Cardiac septum (tissue), 1 donor: ENCODE measurements around the gene ALDH1L2. TPM values are rescaled to one million over a fixed set of nuclear protein-coding genes. Genes with fewer than 3 reads are reported as not detected.
"Not testable (repeated sequence)": the region's sequence is repeated elsewhere in the genome, so short reads cannot be mapped to it uniquely, and the experiment has no call there.

Experiments used
- DNase-seq: peaks from one replicate; pipeline ENCODE4 v3.0.0-alpha.2; 2020; ENCODE audit warnings: low spot score
- intact Hi-C: fragments of 100-400 bp; cut with DNase I; formaldehyde crosslinking; loops from one replicate; pipeline ENCODE4 v1.14.0; 2022
- total RNA-seq: library from RNA; stranded (reverse); fragmentation: NEBNext Ultra II Directional; extraction: Animal tissue kit (Norgen Biotek cat#: 25700); gene quantifications from one replicate; pipeline ENCODE4 v1.2.1, GENCODE V29; 2021
- donor health status: DM: no; HTN: no; CAD: no.

The ALDH1L2 gene
- total RNA-seq, 1 donor from 2014 or later: 3.6 TPM

DNA sequence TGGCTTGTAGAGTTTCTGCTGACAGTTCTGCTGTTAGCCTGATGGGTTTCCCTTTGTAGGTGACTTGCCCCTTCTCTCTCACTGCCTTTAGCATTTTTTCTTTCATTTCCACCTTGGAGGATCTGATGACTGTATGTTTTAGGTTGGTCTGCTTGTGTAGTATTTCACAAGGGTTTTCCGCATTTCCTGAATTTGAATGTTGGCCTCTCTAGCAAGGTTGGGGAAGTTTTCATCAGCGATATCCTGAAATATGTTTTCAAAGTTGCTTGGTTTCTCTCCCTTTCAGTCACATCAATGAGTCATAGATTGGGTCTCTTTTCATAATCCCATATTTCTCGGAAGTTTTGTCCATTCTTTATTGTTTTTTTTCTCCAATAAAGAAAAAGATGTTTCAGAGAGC, 86.7 kb downstream of the ALDH1L2 start:
- DNase-seq: no peak
- intact Hi-C loops: no loop called here

- intact Hi-C loops: no loop called here
- no peak for DNase-seq
Measured at GRCh38 chr12:104994336-104994735, 89.9 kb downstream of the ALDH1L2 start.

DNA sequence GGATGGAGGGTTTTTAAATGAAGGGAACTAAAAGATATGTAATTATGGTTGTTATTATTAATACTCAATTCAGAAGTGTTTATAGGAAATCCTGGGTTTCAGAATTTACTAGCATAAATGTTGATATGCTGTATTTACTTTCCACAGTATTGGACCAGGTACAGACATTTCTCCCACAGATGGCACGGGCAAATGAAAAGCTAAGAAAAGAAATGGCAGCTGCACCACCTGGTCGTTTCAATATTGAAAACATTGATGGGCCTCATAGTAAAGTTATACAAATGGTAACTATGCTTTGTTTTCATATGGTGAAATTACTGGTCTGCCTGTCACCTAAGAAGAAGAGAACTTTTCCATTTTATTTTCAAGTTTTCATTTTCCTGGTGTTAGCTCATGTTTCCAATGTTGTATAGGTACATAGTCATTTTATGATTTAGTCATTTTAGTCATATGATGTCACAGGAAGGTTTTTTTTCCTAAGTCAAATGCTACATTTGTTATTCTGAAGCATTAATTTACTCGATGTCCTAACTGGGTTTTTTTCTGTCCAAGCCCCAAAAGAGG, 92.6 kb downstream of the ALDH1L2 start:
- no peak for DNase-seq
- intact Hi-C loops: no loop called here

DNA sequence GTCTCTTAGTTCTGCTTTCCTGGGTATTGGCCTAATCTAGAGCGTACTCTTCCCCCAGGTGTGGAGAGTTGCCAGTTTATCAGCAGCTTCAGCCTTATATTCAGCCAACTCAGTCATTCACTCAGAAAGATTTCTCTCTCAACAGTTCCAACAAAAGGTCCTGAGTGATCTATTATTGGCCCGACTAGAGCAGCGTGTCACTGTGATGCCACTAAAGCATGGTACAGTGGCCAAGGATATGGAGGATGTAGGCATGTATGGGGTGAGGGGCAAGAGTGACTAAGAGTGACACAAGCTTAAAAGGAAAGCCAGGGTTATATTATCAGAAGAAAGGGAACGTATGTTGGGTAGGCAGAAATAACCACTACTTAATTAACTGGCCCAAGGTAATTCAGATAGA, 93.3 kb downstream of the ALDH1L2 start:
- no peak for DNase-seq
- intact Hi-C loops: no loop called here

DNA sequence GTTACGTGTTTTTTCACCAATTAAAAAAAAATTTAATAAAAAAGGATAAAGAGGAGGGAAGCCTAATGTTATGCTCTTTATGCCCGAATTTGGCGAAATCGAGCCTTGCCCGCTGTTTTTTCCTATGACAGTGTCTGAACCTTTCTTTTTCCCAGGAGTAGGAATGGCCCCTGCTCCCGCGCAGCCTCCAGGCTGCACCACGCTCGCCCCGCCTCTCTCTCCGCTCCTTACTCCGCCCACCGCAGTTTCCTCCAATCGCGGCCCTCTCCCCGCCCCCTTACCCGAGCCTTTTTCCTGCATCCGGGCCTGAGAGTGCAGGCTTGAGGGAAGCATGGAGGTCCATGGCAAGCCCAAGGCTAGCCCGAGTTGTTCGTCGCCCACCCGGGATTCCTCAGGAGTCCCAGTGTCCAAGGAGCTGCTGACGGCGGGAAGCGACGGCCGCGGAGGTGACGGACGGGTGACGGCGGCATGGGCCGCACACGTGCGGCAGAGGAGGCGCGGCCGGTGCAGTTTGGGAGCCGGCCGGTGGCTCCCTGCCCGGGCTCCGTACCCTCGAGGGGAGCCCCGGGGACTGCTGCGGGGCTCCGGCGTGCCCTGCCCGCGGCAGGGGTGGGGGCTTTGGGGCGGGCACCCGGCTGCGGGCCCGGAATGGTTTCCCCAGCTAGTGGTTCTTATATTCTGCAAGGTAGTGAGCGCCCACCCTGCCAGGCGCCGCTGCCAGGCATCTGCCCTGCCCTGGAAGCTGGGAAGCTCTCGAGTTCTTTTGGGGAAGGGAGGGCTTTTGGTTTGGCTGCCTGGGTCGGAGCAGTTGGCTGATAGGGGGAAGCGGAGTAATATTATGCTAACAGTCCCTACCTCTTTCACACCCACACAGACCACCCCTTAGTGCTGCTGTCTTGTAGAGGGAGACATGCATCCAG, 98.0 kb downstream of the ALDH1L2 start, which contains the start of gene NOPCHAP1:
Gene NOPCHAP1, plus strand, starts transcription at position 295 of the 920 bp plus-strand sequence. Its CDS starts 37 bp downstream, at position 332.
- DNase-seq: peak; percentile 97
- intact Hi-C loops: no loop called here

GRCh38 chr12:104985206-104985605, 99.1 kb downstream of the ALDH1L2 start:
- intact Hi-C loops: no loop called here
- no peak for DNase-seq

DNA sequence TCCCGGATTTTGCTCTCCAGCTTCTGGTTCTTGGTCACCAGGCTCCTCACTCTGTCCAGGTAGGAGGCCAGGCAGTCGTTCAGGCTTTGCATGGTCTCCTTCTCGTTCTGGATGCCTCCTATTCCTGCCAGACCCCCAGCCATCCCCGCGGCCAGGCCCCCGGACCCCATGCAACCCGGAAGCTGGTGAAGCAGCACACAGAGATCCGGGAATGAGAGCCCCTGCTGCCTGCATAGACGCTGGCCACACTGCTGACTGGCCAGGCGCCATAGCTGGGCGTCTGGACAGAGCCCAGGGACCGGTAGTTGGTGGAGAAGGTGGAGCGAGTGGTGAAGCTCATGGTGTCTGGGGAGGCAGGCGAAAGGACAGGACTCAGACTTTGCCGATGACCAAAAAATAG, 106.6 kb downstream of the ALDH1L2 start:
- DNase-seq, intact Hi-C loops: not testable (repeated sequence)

GRCh38 chr12:104976703-104977102, 107.6 kb downstream of the ALDH1L2 start:
- intact Hi-C loops: no loop called here
- DNase-seq: no peak

DNA sequence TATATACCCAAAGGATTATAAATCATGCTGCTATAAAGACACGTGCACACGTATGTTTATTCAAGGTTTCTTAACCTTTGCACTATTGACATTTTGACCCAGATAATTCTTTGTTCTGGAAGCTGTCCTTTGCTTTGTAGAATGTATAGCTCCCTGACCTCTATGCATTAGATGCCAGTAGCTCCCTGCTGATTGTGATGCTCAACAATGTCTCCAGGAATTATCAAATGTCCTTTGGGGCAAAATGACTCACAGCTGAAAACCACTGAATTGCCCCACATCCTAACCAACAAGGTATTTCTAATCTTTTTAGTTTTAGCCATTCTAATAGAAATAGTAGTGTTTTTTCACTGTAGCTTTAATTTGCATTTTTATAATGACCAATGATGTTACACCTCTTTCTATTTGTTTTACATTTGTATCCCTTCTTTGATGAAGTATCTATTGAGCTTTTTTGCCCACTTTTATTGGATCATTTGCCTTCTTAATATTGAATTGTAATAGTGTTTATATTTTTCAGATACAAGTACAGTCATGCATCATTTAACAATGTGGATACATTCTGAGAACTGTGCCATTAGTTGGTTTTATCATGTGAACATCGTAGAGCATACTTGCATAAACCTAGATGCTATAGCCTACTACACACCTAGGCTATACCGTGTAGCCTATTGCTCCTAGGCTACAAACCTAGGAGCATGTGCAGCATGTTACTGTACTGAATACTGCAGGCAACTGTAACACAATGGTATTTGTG, 108.5 kb downstream of the ALDH1L2 start:
- no peak for DNase-seq
- intact Hi-C loops: no loop called here

GRCh38 chr12:104974626-104975290, 109.5 kb downstream of the ALDH1L2 start:
- intact Hi-C loops: no loop called here
- DNase-seq: no peak

DNA sequence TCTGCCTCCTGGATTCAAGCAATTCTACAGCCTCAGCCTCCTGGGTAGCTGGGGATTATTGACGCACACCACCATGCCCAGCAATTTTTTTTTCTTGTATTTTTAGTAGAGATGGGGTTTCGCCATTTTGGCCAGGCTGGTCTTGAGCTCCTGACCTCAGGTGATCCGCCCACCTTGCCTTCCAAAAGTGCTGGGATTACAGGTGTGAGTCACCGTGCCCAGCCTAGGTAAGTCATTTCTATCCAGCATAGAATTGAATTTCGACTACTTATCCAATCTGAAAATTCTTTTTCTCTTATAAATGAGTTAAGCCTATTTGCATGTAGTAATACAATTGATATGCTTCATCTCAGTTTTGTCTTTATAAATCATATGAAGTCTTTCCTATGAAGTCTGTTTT, 111.0 kb downstream of the ALDH1L2 start:
- DNase-seq: no peak
- intact Hi-C loops: no loop called here

DNA sequence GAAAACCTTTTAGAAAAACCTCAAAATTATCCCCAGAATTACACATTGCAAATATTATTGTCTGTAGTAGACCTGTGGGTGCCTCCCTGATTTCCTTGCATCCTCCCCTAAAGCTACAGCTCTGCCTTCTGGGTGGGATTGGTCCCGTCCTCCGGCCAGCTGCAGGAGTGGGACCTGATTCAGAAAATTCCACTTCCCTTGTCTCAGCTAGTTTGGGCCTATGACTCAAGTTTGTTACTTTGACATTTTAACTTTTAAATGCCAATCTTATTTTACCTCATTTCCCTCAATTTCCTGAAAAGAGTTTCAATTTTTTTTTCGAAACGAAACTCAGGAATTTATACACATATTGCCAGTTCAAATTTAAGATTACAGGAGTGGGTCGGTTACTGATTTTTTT, 113.0 kb downstream of the ALDH1L2 start:
- no peak for DNase-seq
- intact Hi-C loops: no loop called here

Other genes starting within 250 kb of the ALDH1L2 start
- gene SLC41A2, start 126.2 kb downstream of the ALDH1L2 start, total RNA-seq: 6.8 TPM
- 9.4 TPM for gene NOPCHAP1, start 98.1 kb downstream of the ALDH1L2 start, total RNA-seq
- gene WASHC4, start 23.3 kb upstream of the ALDH1L2 start, total RNA-seq: 25.7 TPM
- 15.6 TPM for gene APPL2, start 151.7 kb upstream of the ALDH1L2 start, total RNA-seq
- 2.6 TPM for gene C12orf75, start 246.2 kb upstream of the ALDH1L2 start, total RNA-seq